H1 (cell line): ENCODE measurements around the gene CTF1. TPM values are rescaled to one million over a fixed set of nuclear protein-coding genes. Genes with fewer than 3 reads are reported as not detected.

Experiments
- CREB1 ChIP-seq: IDR thresholded peaks from 2 replicates; pipeline ENCODE4 v1.6.1; 2012; ENCODE audit warnings: inconsistent platforms
- RXRA ChIP-seq: IDR thresholded peaks from 2 replicates; pipeline ENCODE4 v1.6.1; 2011; ENCODE audit warnings: low read depth, mild to moderate bottlenecking, low read length, moderate library complexity; ENCODE audit not compliant: insufficient read depth
- SAP30 ChIP-seq: fragments of 300-600 bp; sonication (generic); IDR thresholded peaks from 2 replicates; pipeline ENCODE4 v1.7.1; 2012; ENCODE audit warnings: low read length, moderate library complexity, mild to moderate bottlenecking, inconsistent platforms; ENCODE audit not compliant: insufficient read depth, insufficient replicate concordance
- TEAD4 ChIP-seq: IDR thresholded peaks from 2 replicates; pipeline ENCODE4 v1.6.1; 2012; ENCODE audit warnings: low read depth, low read length, inconsistent platforms, mixed read lengths
- polyA plus RNA-seq, 7 experiments: library from polyadenylated mRNA; depleted of rRNA in 3 of 7; stranded (reverse) in 5 of 7; unstranded in 2 of 7; fragments of >200 nt in 5 of 7; fragments of 200-250 nt in 2 of 7; gene quantifications; 1 replicate in 5 of 7; 2 replicates in 1 of 7; 4 replicates in 1 of 7; pipeline versions ENCODE4 v1.2.1 to v1.2.3, GENCODE V29; 2011 to 2013; ENCODE audit warnings: missing spikeins in 2 of 7, mixed read lengths in 2 of 7
- total RNA-seq: library from RNA; stranded (reverse); fragmentation: NEBNext Ultra II Directional; extraction: Animal tissue kit (Norgen Biotek cat#: 25700); gene quantifications from 2 replicates; pipeline ENCODE4 v1.2.1, GENCODE V29; 2021
- TF ChIP-seq, protein P1 (sequence below): IDR thresholded peaks from 2 replicates; pipeline ENCODE4 v1.6.1; 2011; ENCODE audit warnings: low read length, improper control_type of control experiment
- TF ChIP-seq, protein P2 (sequence below): IDR thresholded peaks from 2 replicates; pipeline ENCODE4 v1.6.1; 2012; ENCODE audit warnings: inconsistent platforms
- TF ChIP-seq, protein P3 (sequence below): fragments of 300-600 bp; sonication (generic); IDR thresholded peaks from 2 replicates; pipeline ENCODE4 v1.7.1; 2012; ENCODE audit warnings: low read length, moderate library complexity, mild to moderate bottlenecking, inconsistent platforms; ENCODE audit not compliant: insufficient replicate concordance

The CTF1 gene
- total and polyA plus RNA-seq, 2 of the 8 experiments (the other 6 are each of a cell fraction or from before 2014, with no cell fraction given): 0.97 to 3.4 TPM

DNA sequence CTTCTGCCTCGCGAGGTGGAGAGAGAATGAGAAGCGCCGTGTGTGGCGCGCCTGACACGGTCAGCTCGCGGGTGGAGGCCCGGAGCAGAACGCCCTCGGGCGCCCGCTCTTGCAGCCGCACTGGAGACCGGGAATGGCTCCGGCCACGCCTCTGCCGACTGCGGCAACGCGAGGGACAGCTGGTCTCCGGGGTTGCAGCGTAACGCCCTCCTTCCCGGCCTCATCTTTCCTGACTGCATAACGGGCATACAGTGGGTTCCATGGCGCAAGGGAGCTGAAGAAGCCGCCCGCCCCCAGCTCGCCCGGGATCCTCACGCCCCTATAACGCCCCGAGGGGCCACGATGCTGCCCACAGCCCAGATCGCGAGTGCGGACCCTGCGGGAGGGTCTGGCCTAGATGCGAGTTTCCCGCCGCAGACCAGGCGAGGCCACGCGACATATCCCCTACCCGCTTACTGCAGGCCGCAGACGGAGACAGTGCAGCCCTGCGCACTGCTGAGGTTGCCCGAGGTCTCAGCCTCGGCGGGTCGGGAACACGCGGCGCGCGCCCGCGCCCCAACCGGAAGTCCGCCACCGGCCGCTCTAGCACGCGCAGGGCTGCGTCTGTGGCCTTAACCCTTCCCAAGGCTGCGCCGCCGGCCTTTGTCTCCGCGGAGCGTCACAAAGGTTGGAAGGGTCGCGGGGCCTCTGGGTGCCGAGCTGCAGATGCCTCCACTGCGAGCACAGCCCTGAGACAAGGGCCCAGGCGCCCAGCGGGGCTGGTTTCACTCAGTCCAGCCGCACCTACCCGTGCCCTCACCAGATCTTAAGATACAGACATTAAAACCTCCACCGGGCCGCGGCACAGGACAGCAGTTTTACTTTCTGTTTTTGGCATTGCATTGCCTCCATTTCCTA is 21.3 kb upstream of the CTF1 start (continued):
- TF ChIP-seq, protein P1, sequence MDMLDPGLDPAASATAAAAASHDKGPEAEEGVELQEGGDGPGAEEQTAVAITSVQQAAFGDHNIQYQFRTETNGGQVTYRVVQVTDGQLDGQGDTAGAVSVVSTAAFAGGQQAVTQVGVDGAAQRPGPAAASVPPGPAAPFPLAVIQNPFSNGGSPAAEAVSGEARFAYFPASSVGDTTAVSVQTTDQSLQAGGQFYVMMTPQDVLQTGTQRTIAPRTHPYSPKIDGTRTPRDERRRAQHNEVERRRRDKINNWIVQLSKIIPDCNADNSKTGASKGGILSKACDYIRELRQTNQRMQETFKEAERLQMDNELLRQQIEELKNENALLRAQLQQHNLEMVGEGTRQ: no peak
- TF ChIP-seq, protein P2, sequence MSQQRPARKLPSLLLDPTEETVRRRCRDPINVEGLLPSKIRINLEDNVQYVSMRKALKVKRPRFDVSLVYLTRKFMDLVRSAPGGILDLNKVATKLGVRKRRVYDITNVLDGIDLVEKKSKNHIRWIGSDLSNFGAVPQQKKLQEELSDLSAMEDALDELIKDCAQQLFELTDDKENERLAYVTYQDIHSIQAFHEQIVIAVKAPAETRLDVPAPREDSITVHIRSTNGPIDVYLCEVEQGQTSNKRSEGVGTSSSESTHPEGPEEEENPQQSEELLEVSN: peak; percentile 86
- TF ChIP-seq CREB1 (no peak; the same call in 1 of the 2 replicates), SAP30 (no peak), RXRA (no peak), TEAD4 (0 out of 2 replicates have a peak, but pooled peaks have one; percentile 6)
- TF ChIP-seq, protein P3, sequence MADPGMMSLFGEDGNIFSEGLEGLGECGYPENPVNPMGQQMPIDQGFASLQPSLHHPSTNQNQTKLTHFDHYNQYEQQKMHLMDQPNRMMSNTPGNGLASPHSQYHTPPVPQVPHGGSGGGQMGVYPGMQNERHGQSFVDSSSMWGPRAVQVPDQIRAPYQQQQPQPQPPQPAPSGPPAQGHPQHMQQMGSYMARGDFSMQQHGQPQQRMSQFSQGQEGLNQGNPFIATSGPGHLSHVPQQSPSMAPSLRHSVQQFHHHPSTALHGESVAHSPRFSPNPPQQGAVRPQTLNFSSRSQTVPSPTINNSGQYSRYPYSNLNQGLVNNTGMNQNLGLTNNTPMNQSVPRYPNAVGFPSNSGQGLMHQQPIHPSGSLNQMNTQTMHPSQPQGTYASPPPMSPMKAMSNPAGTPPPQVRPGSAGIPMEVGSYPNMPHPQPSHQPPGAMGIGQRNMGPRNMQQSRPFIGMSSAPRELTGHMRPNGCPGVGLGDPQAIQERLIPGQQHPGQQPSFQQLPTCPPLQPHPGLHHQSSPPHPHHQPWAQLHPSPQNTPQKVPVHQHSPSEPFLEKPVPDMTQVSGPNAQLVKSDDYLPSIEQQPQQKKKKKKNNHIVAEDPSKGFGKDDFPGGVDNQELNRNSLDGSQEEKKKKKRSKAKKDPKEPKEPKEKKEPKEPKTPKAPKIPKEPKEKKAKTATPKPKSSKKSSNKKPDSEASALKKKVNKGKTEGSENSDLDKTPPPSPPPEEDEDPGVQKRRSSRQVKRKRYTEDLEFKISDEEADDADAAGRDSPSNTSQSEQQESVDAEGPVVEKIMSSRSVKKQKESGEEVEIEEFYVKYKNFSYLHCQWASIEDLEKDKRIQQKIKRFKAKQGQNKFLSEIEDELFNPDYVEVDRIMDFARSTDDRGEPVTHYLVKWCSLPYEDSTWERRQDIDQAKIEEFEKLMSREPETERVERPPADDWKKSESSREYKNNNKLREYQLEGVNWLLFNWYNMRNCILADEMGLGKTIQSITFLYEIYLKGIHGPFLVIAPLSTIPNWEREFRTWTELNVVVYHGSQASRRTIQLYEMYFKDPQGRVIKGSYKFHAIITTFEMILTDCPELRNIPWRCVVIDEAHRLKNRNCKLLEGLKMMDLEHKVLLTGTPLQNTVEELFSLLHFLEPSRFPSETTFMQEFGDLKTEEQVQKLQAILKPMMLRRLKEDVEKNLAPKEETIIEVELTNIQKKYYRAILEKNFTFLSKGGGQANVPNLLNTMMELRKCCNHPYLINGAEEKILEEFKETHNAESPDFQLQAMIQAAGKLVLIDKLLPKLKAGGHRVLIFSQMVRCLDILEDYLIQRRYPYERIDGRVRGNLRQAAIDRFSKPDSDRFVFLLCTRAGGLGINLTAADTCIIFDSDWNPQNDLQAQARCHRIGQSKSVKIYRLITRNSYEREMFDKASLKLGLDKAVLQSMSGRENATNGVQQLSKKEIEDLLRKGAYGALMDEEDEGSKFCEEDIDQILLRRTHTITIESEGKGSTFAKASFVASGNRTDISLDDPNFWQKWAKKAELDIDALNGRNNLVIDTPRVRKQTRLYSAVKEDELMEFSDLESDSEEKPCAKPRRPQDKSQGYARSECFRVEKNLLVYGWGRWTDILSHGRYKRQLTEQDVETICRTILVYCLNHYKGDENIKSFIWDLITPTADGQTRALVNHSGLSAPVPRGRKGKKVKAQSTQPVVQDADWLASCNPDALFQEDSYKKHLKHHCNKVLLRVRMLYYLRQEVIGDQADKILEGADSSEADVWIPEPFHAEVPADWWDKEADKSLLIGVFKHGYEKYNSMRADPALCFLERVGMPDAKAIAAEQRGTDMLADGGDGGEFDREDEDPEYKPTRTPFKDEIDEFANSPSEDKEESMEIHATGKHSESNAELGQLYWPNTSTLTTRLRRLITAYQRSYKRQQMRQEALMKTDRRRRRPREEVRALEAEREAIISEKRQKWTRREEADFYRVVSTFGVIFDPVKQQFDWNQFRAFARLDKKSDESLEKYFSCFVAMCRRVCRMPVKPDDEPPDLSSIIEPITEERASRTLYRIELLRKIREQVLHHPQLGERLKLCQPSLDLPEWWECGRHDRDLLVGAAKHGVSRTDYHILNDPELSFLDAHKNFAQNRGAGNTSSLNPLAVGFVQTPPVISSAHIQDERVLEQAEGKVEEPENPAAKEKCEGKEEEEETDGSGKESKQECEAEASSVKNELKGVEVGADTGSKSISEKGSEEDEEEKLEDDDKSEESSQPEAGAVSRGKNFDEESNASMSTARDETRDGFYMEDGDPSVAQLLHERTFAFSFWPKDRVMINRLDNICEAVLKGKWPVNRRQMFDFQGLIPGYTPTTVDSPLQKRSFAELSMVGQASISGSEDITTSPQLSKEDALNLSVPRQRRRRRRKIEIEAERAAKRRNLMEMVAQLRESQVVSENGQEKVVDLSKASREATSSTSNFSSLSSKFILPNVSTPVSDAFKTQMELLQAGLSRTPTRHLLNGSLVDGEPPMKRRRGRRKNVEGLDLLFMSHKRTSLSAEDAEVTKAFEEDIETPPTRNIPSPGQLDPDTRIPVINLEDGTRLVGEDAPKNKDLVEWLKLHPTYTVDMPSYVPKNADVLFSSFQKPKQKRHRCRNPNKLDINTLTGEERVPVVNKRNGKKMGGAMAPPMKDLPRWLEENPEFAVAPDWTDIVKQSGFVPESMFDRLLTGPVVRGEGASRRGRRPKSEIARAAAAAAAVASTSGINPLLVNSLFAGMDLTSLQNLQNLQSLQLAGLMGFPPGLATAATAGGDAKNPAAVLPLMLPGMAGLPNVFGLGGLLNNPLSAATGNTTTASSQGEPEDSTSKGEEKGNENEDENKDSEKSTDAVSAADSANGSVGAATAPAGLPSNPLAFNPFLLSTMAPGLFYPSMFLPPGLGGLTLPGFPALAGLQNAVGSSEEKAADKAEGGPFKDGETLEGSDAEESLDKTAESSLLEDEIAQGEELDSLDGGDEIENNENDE: no peak
